ENCODE data around the gene TBC1D4. TPM values are rescaled to one million over a fixed set of nuclear protein-coding genes. Genes with fewer than 3 reads are reported as not detected.

TBC1D4 gene
- total RNA-seq, 1 experiment from 2014 or later: 5.5 TPM

DNA sequence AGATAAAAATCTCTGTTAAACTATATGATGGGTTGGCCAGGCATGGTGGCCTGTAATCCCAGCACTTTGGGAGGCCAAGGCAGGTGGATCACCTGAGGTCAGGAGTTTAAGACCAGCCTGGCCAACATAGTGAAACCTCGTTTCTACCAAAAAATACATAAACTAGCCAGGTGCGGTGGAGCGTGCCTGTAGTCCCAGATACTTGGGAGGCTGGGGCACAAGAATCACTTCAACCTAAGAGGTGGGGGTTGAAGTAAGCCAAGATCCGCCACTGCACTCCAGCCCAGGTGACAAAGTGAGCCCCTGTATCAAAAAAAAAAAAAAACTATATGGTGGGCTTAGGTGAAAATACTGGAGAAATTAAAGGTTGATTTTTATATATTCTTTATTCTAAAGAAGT is 11.3 kb downstream of the TBC1D4 start:
- in situ Hi-C loops (cut with HindIII; ENCODE audit: low pct_unique_long_range_greater_than_20kb, low sequenced_read_pairs): no loop called here
- CTCF ChIA-PET: no interaction called here
- DNase-seq (ENCODE audit: low read depth, low spot score): no peak
- intact Hi-C loops (cut with micrococcal nuclease; ENCODE audit: unreplicated experiment): no loop called here
- no peak overlapping the region for H3K4me3 ChIP-seq (ENCODE audit: low read depth in 2 of 2, low read length in 2 of 2)
- no peaks in the 10 kb centered on the region for H3K27me3 ChIP-seq (ENCODE audit: control insufficient read depth, insufficient read depth, low read length)
- POLR2A ChIA-PET: no interaction called here
- no peaks in the 10 kb centered on the region for H3K36me3 ChIP-seq (ENCODE audit: control insufficient read depth, insufficient read depth, low read length)
- H3K27ac ChIP-seq (ENCODE audit: low read length): no peak overlapping the region
- no TSS peak for BruUV-seq (replicated peaks)
- no peak for TF ChIP-seq SIN3A (IDR thresholded peaks at IDR 0.05; ENCODE audit: borderline replicate concordance, insufficient read depth, low read depth, low read length)
- no peak for TF ChIP-seq POLR2AphosphoS5 (IDR thresholded peaks at IDR 0.05; ENCODE audit: low read depth, low read length)
- no peaks in the 10 kb centered on the region for H3K9me3 ChIP-seq (ENCODE audit: control insufficient read depth, insufficient read depth, low read depth, low read length)
- no peaks in the 10 kb centered on the region for H3K4me1 ChIP-seq (ENCODE audit: control insufficient read depth, insufficient read depth, low read length)
- ATAC-seq: no peak

DNA sequence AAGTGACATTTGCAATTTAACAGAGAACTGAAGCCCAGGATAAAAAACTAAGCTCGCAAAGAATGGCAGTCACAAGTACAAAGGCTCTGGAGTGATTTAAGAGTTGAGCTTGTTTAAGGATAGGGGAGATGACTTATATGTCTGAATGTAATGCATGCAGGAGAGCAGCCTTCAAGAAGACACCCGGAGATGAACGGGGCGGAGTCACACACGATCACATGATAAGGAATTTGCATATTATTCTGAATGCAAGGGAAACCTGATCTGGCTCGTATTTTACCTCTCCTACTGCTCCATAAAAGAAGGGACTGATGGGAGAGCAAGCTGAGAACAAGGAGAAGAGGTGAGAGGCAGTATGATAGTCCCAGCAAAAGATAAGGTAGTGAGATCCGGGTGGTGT is 12.9 kb downstream of the TBC1D4 start:
- in situ Hi-C loops (cut with HindIII; ENCODE audit: low pct_unique_long_range_greater_than_20kb, low sequenced_read_pairs): no loop called here
- no peaks in the 10 kb centered on the region for H3K4me1 ChIP-seq (ENCODE audit: control insufficient read depth, insufficient read depth, low read length)
- H3K27me3 ChIP-seq (ENCODE audit: control insufficient read depth, insufficient read depth, low read length): no peaks in the 10 kb centered on the region
- ChIA-PET POLR2A (no interaction called here), CTCF (interaction anchor here (0.6 kb wide), 1 partner anchor 66 kb away, joined by 7 read pairs; no protein-coding TSS in a partner anchor)
- no peak for TF ChIP-seq POLR2AphosphoS5 (IDR thresholded peaks at IDR 0.05; ENCODE audit: low read depth, low read length)
- TF ChIP-seq, protein P1, sequence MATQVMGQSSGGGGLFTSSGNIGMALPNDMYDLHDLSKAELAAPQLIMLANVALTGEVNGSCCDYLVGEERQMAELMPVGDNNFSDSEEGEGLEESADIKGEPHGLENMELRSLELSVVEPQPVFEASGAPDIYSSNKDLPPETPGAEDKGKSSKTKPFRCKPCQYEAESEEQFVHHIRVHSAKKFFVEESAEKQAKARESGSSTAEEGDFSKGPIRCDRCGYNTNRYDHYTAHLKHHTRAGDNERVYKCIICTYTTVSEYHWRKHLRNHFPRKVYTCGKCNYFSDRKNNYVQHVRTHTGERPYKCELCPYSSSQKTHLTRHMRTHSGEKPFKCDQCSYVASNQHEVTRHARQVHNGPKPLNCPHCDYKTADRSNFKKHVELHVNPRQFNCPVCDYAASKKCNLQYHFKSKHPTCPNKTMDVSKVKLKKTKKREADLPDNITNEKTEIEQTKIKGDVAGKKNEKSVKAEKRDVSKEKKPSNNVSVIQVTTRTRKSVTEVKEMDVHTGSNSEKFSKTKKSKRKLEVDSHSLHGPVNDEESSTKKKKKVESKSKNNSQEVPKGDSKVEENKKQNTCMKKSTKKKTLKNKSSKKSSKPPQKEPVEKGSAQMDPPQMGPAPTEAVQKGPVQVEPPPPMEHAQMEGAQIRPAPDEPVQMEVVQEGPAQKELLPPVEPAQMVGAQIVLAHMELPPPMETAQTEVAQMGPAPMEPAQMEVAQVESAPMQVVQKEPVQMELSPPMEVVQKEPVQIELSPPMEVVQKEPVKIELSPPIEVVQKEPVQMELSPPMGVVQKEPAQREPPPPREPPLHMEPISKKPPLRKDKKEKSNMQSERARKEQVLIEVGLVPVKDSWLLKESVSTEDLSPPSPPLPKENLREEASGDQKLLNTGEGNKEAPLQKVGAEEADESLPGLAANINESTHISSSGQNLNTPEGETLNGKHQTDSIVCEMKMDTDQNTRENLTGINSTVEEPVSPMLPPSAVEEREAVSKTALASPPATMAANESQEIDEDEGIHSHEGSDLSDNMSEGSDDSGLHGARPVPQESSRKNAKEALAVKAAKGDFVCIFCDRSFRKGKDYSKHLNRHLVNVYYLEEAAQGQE (IDR thresholded peaks at IDR 0.05; ENCODE audit: insufficient read depth in 1 of 2, low read depth in 2 of 2, low read length in 1 of 2): no peak
- no peak for TF ChIP-seq TCF7L2 (IDR thresholded peaks at IDR 0.05; ENCODE audit: low read depth, low read length)
- TF ChIP-seq, protein P2, sequence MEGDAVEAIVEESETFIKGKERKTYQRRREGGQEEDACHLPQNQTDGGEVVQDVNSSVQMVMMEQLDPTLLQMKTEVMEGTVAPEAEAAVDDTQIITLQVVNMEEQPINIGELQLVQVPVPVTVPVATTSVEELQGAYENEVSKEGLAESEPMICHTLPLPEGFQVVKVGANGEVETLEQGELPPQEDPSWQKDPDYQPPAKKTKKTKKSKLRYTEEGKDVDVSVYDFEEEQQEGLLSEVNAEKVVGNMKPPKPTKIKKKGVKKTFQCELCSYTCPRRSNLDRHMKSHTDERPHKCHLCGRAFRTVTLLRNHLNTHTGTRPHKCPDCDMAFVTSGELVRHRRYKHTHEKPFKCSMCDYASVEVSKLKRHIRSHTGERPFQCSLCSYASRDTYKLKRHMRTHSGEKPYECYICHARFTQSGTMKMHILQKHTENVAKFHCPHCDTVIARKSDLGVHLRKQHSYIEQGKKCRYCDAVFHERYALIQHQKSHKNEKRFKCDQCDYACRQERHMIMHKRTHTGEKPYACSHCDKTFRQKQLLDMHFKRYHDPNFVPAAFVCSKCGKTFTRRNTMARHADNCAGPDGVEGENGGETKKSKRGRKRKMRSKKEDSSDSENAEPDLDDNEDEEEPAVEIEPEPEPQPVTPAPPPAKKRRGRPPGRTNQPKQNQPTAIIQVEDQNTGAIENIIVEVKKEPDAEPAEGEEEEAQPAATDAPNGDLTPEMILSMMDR (IDR thresholded peaks at IDR 0.05): no peak
- TF ChIP-seq SIN3A (IDR thresholded peaks at IDR 0.05; ENCODE audit: borderline replicate concordance, insufficient read depth, low read depth, low read length): no peak
- BruUV-seq (replicated peaks): no TSS peak
- no peaks in the 10 kb centered on the region for H3K36me3 ChIP-seq (ENCODE audit: control insufficient read depth, insufficient read depth, low read length)
- no peak for ATAC-seq
- H3K4me3 ChIP-seq (ENCODE audit: low read depth in 2 of 2, low read length in 2 of 2): no peak overlapping the region
- DNase-seq (ENCODE audit: low read depth, low spot score): no peak
- H3K9me3 ChIP-seq (ENCODE audit: control insufficient read depth, insufficient read depth, low read depth, low read length): no peaks in the 10 kb centered on the region
- intact Hi-C loops (cut with micrococcal nuclease; ENCODE audit: unreplicated experiment): no loop called here
- H3K27ac ChIP-seq (ENCODE audit: low read length): no peak overlapping the region

DNA sequence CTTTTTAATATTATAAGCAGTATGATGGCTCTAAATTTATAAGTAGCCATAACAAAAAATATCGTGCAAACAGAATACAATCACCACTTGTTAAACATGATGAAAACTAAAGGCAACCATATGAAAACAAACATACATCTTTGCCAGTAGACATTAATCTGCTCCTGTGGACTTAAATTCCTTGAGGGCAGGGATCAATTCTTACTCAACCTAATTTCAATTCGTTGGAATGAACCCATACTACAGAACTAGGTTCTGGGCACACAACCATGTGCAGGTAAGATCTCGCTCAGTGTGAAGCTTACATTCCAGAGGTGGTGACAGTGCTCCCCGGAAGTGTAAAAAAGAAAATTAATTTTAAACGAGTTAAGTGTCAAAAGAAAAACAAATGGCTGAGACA is 13.4 kb downstream of the TBC1D4 start:
- BruUV-seq (replicated peaks): no TSS peak
- ChIA-PET CTCF (no interaction called here), POLR2A (no interaction called here)
- H3K9me3 ChIP-seq (ENCODE audit: control insufficient read depth, insufficient read depth, low read depth, low read length): no peaks in the 10 kb centered on the region
- no peaks in the 10 kb centered on the region for H3K4me1 ChIP-seq (ENCODE audit: control insufficient read depth, insufficient read depth, low read length)
- no peak overlapping the region for H3K27ac ChIP-seq (ENCODE audit: low read length)
- no peaks in the 10 kb centered on the region for H3K36me3 ChIP-seq (ENCODE audit: control insufficient read depth, insufficient read depth, low read length)
- intact Hi-C loops (cut with micrococcal nuclease; ENCODE audit: unreplicated experiment) (no loop called here), in situ Hi-C loops (cut with HindIII; ENCODE audit: low pct_unique_long_range_greater_than_20kb, low sequenced_read_pairs) (no loop called here)
- ATAC-seq: no peak
- H3K4me3 ChIP-seq (ENCODE audit: low read depth in 2 of 2, low read length in 2 of 2): no peak overlapping the region
- DNase-seq (ENCODE audit: low read depth, low spot score): no peak
- TF ChIP-seq TCF7L2 (IDR thresholded peaks at IDR 0.05; ENCODE audit: low read depth, low read length) (no peak), SIN3A (IDR thresholded peaks at IDR 0.05; ENCODE audit: borderline replicate concordance, insufficient read depth, low read depth, low read length) (no peak), POLR2AphosphoS5 (IDR thresholded peaks at IDR 0.05; ENCODE audit: low read depth, low read length) (no peak)
- TF ChIP-seq, protein P2 (IDR thresholded peaks at IDR 0.05): no peak
- TF ChIP-seq, protein P1 (IDR thresholded peaks at IDR 0.05; ENCODE audit: insufficient read depth in 1 of 2, low read depth in 2 of 2, low read length in 1 of 2): no peak
- H3K27me3 ChIP-seq (ENCODE audit: control insufficient read depth, insufficient read depth, low read length): no peaks in the 10 kb centered on the region

Measured in Panc1 (cell line).